SK-N-SH (cell line): Measurements from ENCODE around the gene IL9.

Source experiments
- EP300 ChIP-seq, 2 experiments: IDR thresholded peaks; 2 replicates each; pipeline versions ENCODE4 v1.4.0 to v1.6.1; 2012; ENCODE audit warnings: borderline replicate concordance in 1 of 2, low read depth in 1 of 2, low read length in 1 of 2
- GABPA ChIP-seq: IDR thresholded peaks from 2 replicates; pipeline ENCODE4 v1.4.0; 2012; ENCODE audit warnings: low read depth, mild to moderate bottlenecking
- TAF1 ChIP-seq: IDR thresholded peaks from 2 replicates; pipeline ENCODE4 v1.6.1; 2012; ENCODE audit warnings: low read depth, mild to moderate bottlenecking, low read length, moderate library complexity, borderline replicate concordance
- YY1 ChIP-seq: IDR thresholded peaks from 2 replicates; pipeline ENCODE4 v1.4.0; 2012; ENCODE audit warnings: low read depth, mild to moderate bottlenecking
- TF ChIP-seq, protein P1 (sequence below): fragments of 200-600 bp; sonication (generic); IDR thresholded peaks from 2 replicates; pipeline ENCODE4 v1.6.1; 2017; ENCODE audit warnings: antibody characterized with exemption, mild to moderate bottlenecking, moderate library complexity

DNA sequence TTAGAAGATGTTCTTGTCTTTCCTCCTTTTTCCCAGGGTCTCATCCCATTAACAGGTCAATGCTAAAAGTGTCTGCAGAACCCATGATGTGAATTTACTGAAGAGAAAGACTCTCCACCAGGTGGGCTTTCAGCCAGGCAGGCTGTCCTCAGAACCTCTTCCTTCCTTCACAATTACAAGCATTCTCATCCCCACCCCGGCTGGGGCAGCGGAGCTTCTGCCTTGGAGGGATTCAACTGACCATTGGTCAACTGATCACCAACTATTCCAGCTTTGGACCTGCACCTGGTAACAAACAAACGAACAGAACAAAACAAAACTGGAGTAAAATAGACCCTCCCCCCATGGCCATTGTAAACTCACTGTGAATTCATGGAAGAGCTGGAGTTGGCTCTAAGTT lies 12.6 kb downstream of the IL9 start:
- TF ChIP-seq EP300 (IDR thresholded peaks at IDR 0.05; ENCODE audit: borderline replicate concordance in 1 of 2, low read depth in 1 of 2, low read length in 1 of 2) (no peak), GABPA (no peak), YY1 (no peak), TAF1 (no peak)
- TF ChIP-seq, protein P1, sequence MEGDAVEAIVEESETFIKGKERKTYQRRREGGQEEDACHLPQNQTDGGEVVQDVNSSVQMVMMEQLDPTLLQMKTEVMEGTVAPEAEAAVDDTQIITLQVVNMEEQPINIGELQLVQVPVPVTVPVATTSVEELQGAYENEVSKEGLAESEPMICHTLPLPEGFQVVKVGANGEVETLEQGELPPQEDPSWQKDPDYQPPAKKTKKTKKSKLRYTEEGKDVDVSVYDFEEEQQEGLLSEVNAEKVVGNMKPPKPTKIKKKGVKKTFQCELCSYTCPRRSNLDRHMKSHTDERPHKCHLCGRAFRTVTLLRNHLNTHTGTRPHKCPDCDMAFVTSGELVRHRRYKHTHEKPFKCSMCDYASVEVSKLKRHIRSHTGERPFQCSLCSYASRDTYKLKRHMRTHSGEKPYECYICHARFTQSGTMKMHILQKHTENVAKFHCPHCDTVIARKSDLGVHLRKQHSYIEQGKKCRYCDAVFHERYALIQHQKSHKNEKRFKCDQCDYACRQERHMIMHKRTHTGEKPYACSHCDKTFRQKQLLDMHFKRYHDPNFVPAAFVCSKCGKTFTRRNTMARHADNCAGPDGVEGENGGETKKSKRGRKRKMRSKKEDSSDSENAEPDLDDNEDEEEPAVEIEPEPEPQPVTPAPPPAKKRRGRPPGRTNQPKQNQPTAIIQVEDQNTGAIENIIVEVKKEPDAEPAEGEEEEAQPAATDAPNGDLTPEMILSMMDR, result no peak
